Liver (tissue), 3 donors: ENCODE measurements around the gene FPR1.

Source experiments
- CTCF ChIP-seq: fragments of 150-350 bp; IDR thresholded peaks from 2 replicates; pipeline ENCODE4 v1.5.1; 2017; ENCODE audit warnings: improper control_type of control experiment, low read depth, low read length; ENCODE audit not compliant: missing input control
- TAF1 ChIP-seq: conservative IDR thresholded peaks from 2 replicates; pipeline ENCODE4 v1.6.1; 2016; ENCODE audit warnings: antibody characterized with exemption, mild to moderate bottlenecking
- donor health status: healthy.
- donor health status: healthy.

GRCh38 chr19:51761696-51762095 is 10.0 kb upstream of the FPR1 start:
- no peak for TF ChIP-seq CTCF
- TF ChIP-seq TAF1, result no peak
